ENCODE measurements around the gene REXO5. TPM values are rescaled to one million over a fixed set of nuclear protein-coding genes. Genes with fewer than 3 reads are reported as not detected.
A peak's percentile ranks its signal among the peaks of the same experiment; 100 is the strongest.

REXO5 gene
- total RNA-seq, 3 donors from 2014 or later = 4.8 to 13.2 (median 5.9) TPM

DNA sequence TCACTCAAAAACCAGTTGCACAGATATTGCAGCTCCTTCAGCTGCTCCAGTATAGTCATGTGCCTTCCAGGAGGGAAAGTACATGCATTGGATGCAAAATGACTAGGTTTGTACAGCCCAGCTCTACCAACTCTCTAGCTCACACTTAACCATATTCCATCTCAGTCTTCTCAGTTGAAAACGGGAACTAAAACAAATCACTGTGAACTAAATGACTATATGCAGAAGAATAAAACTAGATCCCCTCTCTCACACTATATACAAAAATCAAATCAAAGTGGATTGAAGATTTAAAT lies 69.0 kb downstream of the REXO5 start:
- Histone ChIP-seq H3K36me3 (no peaks in the 10 kb centered on the region), H3K4me1 (peaks cover 5 to 31% of the 10 kb centered on the region in 2 donors), H3K27me3 (no peaks in the 10 kb centered on the region), H3K9me3 (no peaks in the 10 kb centered on the region), H3K4me3 (no peak overlapping the region), H3K27ac (no peak overlapping the region)
- intact Hi-C loops (cut with DNase I; ENCODE audit: low total_unique reads) = no loop called here
- TF ChIP-seq POLR2AphosphoS5 (IDR thresholded peaks at IDR 0.05) (no peak), CTCF (IDR thresholded peaks at IDR 0.05) (no peak)
- no peak for DNase-seq (ENCODE audit: low spot score in 2 of 2)

DNA sequence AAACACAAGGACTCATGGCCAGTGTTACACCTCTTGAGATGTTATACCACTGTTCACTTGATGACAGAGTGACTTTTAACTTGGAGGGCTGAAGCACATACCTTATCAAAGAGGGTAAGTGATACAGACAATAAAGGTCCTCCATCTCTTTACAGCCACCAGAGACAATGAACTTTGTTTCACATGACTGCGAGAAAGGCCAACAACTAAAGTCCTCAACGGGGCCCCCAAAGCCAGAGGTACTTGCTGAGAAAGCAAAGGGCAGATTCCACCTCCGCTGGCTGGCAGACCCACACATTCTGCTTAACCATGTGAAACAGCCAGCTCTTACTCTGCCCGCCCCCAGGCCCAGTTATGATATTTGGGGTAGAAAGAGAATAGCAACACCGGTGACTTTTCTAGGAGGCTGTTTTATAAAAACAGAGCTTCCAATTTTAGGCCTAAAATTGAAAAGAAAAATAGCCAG lies 72.4 kb downstream of the REXO5 start:
- Histone ChIP-seq H3K4me3 (no peak overlapping the region), H3K27ac (peak overlapping the region; percentile 41 to 54), H3K9me3 (no peaks in the 10 kb centered on the region), H3K4me1 (peaks cover 0 to 22% of the 10 kb centered on the region in 2 donors), H3K27me3 (no peaks in the 10 kb centered on the region), H3K36me3 (no peaks in the 10 kb centered on the region)
- TF ChIP-seq CTCF (IDR thresholded peaks at IDR 0.05) (no peak), POLR2A (IDR thresholded peaks at IDR 0.05) (no peak), POLR2AphosphoS5 (IDR thresholded peaks at IDR 0.05) (no peak)
- no peak for DNase-seq (ENCODE audit: low spot score in 2 of 2)
- intact Hi-C loops (cut with DNase I; ENCODE audit: low total_unique reads) = no loop called here

DNA sequence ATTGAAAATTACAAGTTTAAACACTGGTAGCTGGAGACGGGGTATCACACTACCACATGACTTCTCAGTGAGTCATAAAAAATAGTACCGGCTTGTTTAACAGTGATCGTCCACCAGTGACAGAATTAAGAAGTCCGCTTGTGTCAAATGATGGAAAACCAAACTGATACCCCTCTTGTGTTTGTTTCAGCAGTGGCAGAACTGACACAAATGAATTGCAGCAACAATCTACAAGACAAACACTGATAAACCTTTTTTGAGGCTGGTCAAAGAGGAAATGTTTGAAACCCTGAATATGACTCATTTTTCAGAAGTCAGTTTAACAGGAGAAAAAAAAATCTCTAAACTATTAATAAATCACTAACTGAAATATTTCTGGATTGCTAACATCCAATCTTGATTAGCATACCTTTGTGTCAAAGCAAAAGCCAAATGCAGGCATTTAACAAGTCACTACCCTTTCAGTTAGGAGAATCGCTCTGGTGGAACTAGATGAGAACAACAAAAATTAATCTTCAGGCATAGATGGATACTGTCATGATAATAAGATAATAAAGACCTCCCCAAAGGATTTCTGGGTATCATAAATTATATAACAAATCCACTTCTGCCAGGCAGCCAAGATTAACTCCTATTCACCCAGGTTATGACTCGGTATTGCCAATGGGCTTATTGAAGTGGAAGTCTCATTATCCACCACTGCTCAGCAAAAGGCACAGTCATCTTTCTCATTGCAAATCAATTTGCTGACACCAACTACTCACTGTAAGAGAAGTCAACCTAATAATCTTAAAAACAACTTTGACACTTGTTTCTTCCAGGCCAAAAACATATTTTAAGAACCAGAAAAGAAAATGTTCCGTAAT lies 73.1 kb downstream of the REXO5 start:
- no peak for TF ChIP-seq POLR2A (IDR thresholded peaks at IDR 0.05)
- no peak for TF ChIP-seq POLR2AphosphoS5 (IDR thresholded peaks at IDR 0.05)
- TF ChIP-seq CTCF (IDR thresholded peaks at IDR 0.05) = no peak

GRCh38 chr16:20880867-20881502 lies 74.7 kb downstream of the REXO5 start:
- TF ChIP-seq POLR2A (IDR thresholded peaks at IDR 0.05) = no peak
- TF ChIP-seq CTCF (IDR thresholded peaks at IDR 0.05) = no peak
- TF ChIP-seq POLR2AphosphoS5 (IDR thresholded peaks at IDR 0.05) = no peak
- peak overlapping the region in 1 of 2 donors; percentile 10 for H3K27ac ChIP-seq
- no peaks in the 10 kb centered on the region for H3K27me3 ChIP-seq

More for the DNA sequence above, 73.1 kb downstream of the REXO5 start:
- Histone ChIP-seq H3K27me3 (no peaks in the 10 kb centered on the region), H3K9me3 (no peaks in the 10 kb centered on the region), H3K27ac (peak overlapping the region; percentile 39 to 54), H3K4me1 (peaks cover 0 to 20% of the 10 kb centered on the region in 2 donors), H3K4me3 (no peak overlapping the region), H3K36me3 (no peaks in the 10 kb centered on the region)
- intact Hi-C loops (cut with DNase I; ENCODE audit: low total_unique reads) = no loop called here
- no peak for DNase-seq (ENCODE audit: low spot score in 2 of 2)

GRCh38 chr16:20881503-20881878 lies 75.2 kb downstream of the REXO5 start:
- peaks cover 0 to 16% of the 10 kb centered on the region in 2 donors for H3K4me1 ChIP-seq
- no peak for TF ChIP-seq POLR2A (IDR thresholded peaks at IDR 0.05)
- intact Hi-C loops (cut with DNase I; ENCODE audit: low total_unique reads) = no loop called here

More at GRCh38 chr16:20880867-20881502, 74.7 kb downstream of the REXO5 start:
- H3K9me3 ChIP-seq = no peaks in the 10 kb centered on the region
- peaks cover 0 to 16% of the 10 kb centered on the region in 2 donors for H3K4me1 ChIP-seq
- intact Hi-C loops (cut with DNase I; ENCODE audit: low total_unique reads) = no loop called here
- no peak for DNase-seq (ENCODE audit: low spot score in 2 of 2)
- H3K4me3 ChIP-seq = no peak overlapping the region
- no peaks in the 10 kb centered on the region for H3K36me3 ChIP-seq

More at GRCh38 chr16:20881503-20881878, 75.2 kb downstream of the REXO5 start:
- H3K27ac ChIP-seq = peak overlapping the region in 1 of 2 donors; percentile 10
- H3K9me3 ChIP-seq = no peaks in the 10 kb centered on the region
- no peak for DNase-seq (ENCODE audit: low spot score in 2 of 2)
- H3K27me3 ChIP-seq = no peaks in the 10 kb centered on the region
- H3K4me3 ChIP-seq = no peak overlapping the region
- no peaks in the 10 kb centered on the region for H3K36me3 ChIP-seq

Measured in breast epithelium (tissue), 4 donors.